ENCODE measurements around the gene ZDHHC17. TPM values are rescaled to one million over a fixed set of nuclear protein-coding genes. Genes with fewer than 3 reads are reported as not detected.

Gene ZDHHC17
- total and polyA plus RNA-seq, 2 of the 13 experiments (the other 11 are each of a cell fraction or from before 2014, with no cell fraction given): 36.7 to 38.5 TPM

GRCh38 chr12:76740501-76740900 lies 23.4 kb upstream of the ZDHHC17 start (continued):
- TF ChIP-seq ZNF34 (CRISPR knock-in tag; IDR thresholded peaks at IDR 0.05; ENCODE audit: borderline replicate concordance): no peak
- TF ChIP-seq MXD1 (CRISPR knock-in tag; IDR thresholded peaks at IDR 0.05): no peak

- Histone ChIP-seq H3K27me3 (ENCODE audit: control insufficient read depth in 1 of 2, insufficient read depth in 2 of 2, low read length in 2 of 2) (peaks cover 0 to 6% of the 10 kb centered on the region in 2 experiments; a peak in 1 of 5 replicates), H3K79me2 (ENCODE audit: insufficient read depth, low read length) (no peaks in the 10 kb centered on the region), H3K9me3 (ENCODE audit: low read length) (no peaks in the 10 kb centered on the region), H4K20me1 (ENCODE audit: insufficient read depth, low read length) (no peaks in the 10 kb centered on the region), H3K4me3 (replicated peaks in 1 of 3; ENCODE audit: insufficient read depth in 1 of 3, low read depth in 2 of 3, low read length in 3 of 3) (no peak overlapping the region), H3K4me2 (ENCODE audit: low read depth, low read length) (no peak overlapping the region), H3K27ac (ENCODE audit: extremely low read length, insufficient read depth, low read length) (no peak overlapping the region), H3K9ac (ENCODE audit: insufficient read depth, low read depth, low read length) (no peak overlapping the region), H3K4me1 (ENCODE audit: insufficient read depth, low read length) (no peaks in the 10 kb centered on the region), H2AFZ (ENCODE audit: low read length) (no peak overlapping the region), H3K36me3 (replicated peaks in 1 of 2; ENCODE audit: control insufficient read depth in 1 of 2, insufficient read depth in 2 of 2, low read length in 2 of 2) (no peaks in the 10 kb centered on the region)
- 16% methylated on average over 2 of the region's 2 CpGs for WGBS (ENCODE audit: low lambda C conversion rate)
- ATAC-seq (no peak), DNase-seq (ENCODE audit: low spot score) (no peak), FAIRE-seq (no peak)
- in situ Hi-C loops (cut with HindIII; ENCODE audit: extremely low pct_ligation_motif_present, low pct_unique_long_range_greater_than_20kb) (no loop called here), intact Hi-C loops (cut with micrococcal nuclease; ENCODE audit: unreplicated experiment) (no loop called here)
- POLR2A ChIA-PET: no interaction called here
- BruUV-seq (replicated peaks): no TSS peak
- CTCF ChIA-PET (ENCODE audit: low intra/inter-chr PET ratio, low total read pairs): no interaction called here
- TF ChIP-seq ZSCAN5A (CRISPR knock-in tag; IDR thresholded peaks at IDR 0.05; ENCODE audit: borderline replicate concordance): no peak
- TF ChIP-seq RELA (CRISPR knock-in tag; IDR thresholded peaks at IDR 0.05): no peak
- TF ChIP-seq BORCS8-MEF2B (CRISPR knock-in tag; IDR thresholded peaks at IDR 0.05): no peak
- no peak for TF ChIP-seq FOXO1 (CRISPR knock-in tag; IDR thresholded peaks at IDR 0.05)
- no peak for TF ChIP-seq BHLHE40 (IDR thresholded peaks at IDR 0.05; ENCODE audit: low read length)
- no peak for TF ChIP-seq ZNF724P (CRISPR knock-in tag; IDR thresholded peaks at IDR 0.05; ENCODE audit: borderline replicate concordance)
- no peak for TF ChIP-seq NR2C2 (CRISPR knock-in tag; IDR thresholded peaks at IDR 0.05; ENCODE audit: borderline replicate concordance)
- TF ChIP-seq GTF2F1 (IDR thresholded peaks at IDR 0.05; ENCODE audit: low read length): no peak
- TF ChIP-seq ARID4A (CRISPR knock-in tag; IDR thresholded peaks at IDR 0.05; ENCODE audit: borderline replicate concordance): no peak
- no peak for TF ChIP-seq RFX1 (IDR thresholded peaks at IDR 0.05)
- no peak for TF ChIP-seq ZNF563 (CRISPR knock-in tag; IDR thresholded peaks at IDR 0.05)
- TF ChIP-seq GPBP1L1 (CRISPR knock-in tag; IDR thresholded peaks at IDR 0.05): no peak
- TF ChIP-seq ZMYM3 (CRISPR knock-in tag; IDR thresholded peaks at IDR 0.05): no peak
- TF ChIP-seq CERS6 (CRISPR knock-in tag; IDR thresholded peaks at IDR 0.05): no peak
These were observed 18.6 kb upstream of the ZDHHC17 start for GRCh38 chr12:76745343-76745742.

Measured in HepG2 (cell line).